ENCODE results near the gene TBC1D10B. TPM values are rescaled to one million over a fixed set of nuclear protein-coding genes. Genes with fewer than 3 reads are reported as not detected.

TBC1D10B gene
- total RNA-seq, 1 experiment from 2014 or later, result 12.3 TPM

GRCh38 chr16:30374538-30374937 lies 4.2 kb upstream of the TBC1D10B start, which contains the start of gene MYL11:
TSS of gene MYL11 (plus strand) at chr16:30374802. CDS start at chr16:30374858, 56 bp downstream.
- DNase-seq (ENCODE audit: low read depth), result no peak

DNA sequence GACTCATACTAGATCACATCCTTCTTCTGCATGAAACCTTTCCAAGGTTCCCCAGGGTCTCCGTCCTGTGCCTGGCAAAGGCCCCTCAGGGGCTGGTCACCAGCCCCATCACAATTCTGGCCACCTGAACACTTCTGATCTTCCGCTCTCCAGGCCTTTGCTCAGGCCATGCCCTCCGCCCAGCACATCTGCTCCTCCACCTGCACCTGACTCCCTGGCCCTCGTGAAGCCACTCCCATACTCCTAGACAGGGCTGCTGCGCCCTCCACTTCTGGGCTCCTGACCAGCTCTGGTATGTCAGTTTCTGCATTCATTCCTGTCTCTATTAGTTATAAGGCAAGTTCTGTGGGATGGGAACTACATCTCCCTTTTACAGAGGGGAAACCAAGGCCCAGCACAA lies 2.4 kb upstream of the TBC1D10B start:
- DNase-seq (ENCODE audit: low read depth), result no peak

- DNase-seq (ENCODE audit: low read depth), result no peak
These were observed 1.9 kb upstream of the TBC1D10B start for GRCh38 chr16:30372038-30372712.

DNA sequence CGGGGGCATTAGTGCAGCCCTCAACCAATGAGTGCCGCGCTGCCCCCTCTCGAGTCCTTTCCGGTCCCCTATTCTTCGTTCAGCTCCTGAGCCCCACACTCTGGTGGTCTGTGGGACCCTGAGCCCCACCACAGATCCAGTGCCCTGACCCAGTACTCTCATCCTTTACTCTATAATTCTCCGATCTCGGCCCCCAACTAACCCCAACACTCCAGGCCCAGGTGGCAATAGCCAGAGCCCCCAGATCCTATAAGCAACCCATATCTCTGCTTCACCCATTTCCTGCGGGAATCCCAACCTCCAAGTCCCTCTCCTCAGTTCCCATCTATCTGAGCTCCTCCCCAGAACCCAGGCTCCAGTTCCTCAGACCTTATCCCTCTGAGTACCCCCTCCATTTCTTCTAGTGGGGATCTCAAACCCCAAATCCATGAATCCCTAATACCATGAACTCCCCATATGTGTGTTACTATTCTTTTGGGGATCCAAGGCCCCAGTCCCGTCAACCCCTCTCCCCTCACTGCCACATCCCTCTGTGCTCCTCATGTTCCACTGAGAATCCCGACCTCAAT lies 1.0 kb upstream of the TBC1D10B start:
- DNase-seq (ENCODE audit: low read depth), result no peak

- DNase-seq (ENCODE audit: low read depth), result no peak
These were observed 297 bp downstream of the TBC1D10B start for GRCh38 chr16:30369938-30370455.

DNA sequence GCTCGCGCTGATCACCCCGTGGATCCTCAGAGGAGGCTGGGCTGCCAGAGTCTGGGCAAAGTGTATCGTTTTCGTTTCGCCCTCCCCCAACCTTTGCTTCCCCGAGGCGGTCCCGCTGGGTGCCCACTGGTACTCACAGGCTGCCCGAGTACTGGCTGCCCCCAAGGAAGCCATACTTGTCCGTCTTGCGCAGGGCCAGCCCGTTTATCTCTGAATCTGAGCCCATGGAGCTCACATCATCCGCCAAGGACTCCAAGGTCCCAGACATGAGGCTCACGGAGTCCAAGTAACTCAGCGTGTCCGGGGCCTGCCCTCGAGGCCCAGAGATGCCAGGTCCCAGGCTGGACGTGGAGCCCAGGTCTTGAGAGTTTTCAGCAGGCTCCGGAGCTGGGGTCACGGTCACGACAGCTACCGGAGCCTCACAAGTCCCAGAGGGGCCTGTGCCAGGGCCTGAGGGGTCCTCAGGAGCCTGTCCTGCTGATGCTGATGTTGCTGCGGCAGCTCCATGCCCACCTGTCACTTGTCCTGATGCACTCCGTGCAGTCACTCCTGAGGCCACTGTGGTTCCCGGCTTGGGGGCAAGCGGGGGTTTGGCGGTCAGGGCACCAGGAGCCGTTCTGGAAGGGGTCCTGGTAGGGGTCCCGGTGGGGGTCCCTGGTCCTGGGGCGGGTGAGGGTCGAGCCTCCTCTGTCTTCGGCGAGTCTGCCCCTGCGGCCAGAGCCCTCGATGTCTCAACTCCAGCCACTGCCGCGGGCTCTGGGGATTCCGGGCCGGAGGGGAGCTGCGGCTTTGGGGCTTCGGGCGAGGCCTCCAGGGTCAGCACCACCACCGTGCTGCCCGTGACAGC lies 980 bp downstream of the TBC1D10B start:
- no peak for DNase-seq (ENCODE audit: low read depth)

GRCh38 chr16:30368792-30369090 lies 1.6 kb downstream of the TBC1D10B start:
- no peak for DNase-seq (ENCODE audit: low read depth)

DNA sequence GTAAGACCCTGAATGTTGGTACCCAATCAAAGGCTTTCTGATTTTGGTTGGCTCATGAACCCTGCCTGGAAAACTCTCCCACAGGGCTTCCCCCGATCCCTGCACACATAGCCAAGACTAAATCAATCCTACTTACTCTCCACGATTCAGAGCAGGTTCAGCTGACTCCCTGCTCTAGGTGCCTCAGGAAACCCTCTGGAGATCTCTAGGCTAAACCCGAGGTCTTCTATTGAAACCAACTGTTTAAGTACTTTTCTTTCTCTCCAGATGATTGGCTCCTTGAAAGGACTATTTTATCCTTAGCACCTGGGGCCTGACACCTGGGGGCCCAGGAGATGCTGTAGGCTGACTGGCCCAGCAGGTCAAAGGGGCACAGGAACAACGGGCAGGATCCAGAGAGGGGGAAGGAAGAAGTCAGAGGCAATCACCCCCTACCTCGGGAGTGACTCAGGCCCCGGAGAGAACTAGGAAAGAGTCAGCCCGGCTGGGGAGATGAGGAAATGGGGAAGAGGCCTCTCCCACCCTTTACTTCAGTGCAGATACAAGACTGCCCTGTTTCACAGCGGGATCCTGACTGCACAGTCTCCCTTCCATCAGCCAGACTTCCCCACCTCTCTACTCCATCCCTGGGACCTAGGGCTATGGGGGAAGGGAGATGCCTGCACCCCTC lies 2.0 kb downstream of the TBC1D10B start:
- DNase-seq (ENCODE audit: low read depth), result peak; percentile 37

DNA sequence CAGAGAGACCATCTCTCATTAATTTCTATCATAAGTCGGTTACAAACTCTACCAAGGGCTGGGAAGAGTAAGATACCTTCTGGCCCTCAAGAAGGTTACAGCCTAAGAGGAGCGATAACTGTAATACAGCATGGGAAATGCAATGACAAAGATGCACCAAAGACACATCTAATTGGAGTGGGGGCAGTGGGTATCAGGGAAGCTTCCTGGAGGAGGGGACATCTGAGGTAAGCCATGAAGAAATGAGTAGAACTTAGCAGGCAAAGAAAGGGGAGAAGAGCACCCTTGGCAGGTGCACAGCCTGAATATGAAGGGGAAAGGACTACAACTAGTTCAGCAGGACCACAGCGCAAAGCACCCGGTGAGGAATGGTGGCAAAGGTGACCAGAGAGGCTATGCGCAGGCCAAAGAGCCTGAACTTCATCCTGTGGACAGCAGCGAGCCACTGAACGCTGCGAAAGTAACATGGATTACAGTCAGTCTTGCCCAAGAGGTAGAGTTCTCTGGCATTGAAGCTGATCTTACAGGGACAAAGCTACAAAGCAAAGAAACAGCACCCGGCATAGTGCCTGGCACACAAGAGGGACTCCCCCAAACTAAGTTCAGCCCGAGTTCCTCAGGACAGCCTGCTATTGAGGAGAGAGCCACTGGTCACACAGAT lies 2.8 kb downstream of the TBC1D10B start:
- no peak for DNase-seq (ENCODE audit: low read depth)

GRCh38 chr16:30366511-30366910 lies 3.8 kb downstream of the TBC1D10B start:
- no peak for DNase-seq (ENCODE audit: low read depth)

DNA sequence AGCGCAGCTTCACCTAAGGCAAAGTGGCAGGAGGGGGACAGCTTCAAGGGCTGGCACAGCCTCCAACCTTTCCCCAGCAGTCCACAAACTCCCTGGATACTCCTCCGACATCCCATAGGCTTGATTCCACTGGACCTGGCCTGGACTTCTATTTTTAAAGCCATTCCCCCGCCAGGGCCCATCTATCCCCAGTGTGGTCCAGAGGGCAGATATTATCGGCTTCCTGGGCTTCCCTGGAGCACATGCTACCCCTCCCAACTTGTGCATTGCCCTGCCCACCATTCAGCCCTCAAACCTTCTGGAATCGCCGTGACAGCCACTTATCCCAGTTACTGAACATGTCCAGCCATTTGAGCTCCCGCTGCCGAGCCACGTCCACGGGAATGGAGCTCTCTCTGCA lies 5.1 kb downstream of the TBC1D10B start:
- DNase-seq (ENCODE audit: low read depth), result no peak

DNA sequence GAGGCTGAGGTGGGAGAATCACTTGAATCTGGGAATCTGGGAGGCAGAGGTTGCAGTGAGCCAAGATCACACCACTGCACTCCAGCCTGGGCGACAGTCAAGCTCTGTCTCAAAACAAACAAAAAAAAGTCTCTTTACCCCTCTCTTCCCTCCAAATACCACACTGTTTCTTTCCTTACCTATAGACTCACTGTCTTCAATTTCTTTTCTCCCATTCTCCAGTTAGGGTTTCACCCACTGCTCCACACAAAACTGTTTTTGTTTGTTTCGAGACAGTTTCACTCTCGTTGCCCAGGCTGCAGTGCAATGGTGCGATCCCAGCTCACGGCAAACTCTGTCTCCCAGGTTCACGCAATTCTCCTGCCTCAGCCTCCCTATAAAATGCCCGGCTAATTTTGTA lies 9.1 kb downstream of the TBC1D10B start:
- DNase-seq (ENCODE audit: low read depth), result no peak

- no peak for DNase-seq (ENCODE audit: low read depth)
These were observed 10.5 kb downstream of the TBC1D10B start for GRCh38 chr16:30359871-30360170.

DNA sequence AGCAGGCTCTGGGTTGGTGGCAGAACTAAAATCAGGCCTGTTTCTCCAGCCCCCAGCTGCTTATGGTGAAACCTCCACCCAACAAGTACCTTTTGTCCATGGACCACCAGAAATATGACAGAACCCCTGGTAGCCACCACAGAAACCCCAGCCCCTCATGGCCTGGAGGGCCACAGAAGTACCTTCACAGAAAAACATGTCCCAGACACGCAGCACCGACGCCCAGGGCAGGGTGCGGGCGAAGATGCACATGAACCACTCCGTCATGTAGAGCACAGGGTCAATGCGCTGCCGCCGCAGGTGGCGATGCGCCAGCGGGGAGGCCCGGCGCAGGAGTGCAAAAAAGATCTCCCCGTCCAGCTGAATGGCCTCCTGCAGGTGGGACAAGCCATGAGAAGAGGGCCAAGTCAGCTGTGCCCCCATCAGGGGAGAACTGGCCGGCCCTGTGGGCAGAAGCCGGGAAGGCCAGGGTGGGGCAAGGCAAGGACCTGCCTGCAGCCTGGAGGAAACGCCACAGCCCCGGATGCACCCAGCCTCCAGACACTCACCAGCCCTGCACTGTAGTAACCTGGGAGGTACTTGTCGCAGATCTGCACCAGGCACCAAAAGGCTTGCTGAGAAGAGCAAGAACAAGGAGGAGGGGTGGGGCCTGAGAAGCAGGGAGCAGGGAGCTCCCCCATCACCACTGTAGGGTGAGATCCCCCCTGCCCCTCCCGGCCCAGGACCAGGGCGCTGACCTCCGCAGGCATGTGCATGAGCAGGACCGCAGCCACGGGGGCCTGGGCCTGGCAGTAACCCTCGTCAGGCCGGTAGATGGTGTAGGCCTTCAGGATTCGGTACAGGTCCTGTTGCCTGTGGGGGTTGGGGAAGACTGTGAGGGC lies 11.1 kb downstream of the TBC1D10B start:
- no peak for DNase-seq (ENCODE audit: low read depth)

DNA sequence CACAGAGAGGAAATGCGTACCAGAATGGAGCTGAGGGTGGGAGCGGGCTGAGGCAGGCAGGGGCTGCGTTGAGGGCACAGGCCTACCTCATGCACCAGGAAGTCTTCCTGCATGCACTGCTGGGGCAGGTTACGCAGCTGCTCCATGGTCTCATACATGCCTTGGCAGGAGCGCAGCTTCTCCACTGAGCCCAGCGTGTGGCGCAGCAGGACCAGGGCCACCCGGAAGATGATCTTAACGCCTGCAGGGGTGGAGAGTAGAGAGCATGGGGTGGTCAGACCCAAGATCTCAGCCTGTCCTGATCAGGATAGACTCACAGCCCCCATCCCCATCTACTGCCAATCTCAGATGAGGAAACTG lies 11.7 kb downstream of the TBC1D10B start:
- no peak for DNase-seq (ENCODE audit: low read depth)

GRCh38 chr16:30357715-30358576 lies 12.3 kb downstream of the TBC1D10B start:
- no peak for DNase-seq (ENCODE audit: low read depth)

DNA sequence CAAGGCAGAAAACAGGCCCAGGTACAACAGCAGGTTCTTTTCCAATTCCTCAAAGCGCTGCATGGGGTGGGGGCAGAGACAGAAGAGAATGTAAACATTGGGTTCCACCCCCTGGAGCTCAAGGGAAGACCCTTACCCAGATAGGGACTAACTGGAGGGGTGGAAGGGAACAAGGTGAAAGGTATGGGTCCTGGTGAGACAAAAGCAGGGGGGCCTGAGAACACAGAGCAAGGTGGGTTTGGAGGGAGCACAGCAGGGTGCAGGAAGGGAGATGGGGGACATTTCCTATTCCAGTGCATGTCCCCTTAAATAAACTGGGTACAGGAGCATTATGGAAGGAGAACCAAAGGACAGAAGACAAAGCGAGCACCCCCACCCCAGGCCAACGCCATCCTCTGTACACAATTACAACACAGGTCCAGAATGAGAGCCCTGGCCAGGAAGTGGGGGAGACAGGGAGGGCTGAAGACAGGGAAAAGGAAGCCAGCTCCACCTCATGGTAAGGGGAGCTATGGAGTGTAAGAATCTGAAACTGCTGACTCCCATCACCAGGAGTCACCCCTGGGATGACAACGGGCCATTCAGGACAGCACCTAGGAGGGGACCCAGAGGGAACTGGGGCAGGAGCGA lies 13.1 kb downstream of the TBC1D10B start:
- no peak for DNase-seq (ENCODE audit: low read depth)

GRCh38 chr16:30356401-30357084 lies 13.8 kb downstream of the TBC1D10B start:
- peak; percentile 41 for DNase-seq (ENCODE audit: low read depth)

DNA sequence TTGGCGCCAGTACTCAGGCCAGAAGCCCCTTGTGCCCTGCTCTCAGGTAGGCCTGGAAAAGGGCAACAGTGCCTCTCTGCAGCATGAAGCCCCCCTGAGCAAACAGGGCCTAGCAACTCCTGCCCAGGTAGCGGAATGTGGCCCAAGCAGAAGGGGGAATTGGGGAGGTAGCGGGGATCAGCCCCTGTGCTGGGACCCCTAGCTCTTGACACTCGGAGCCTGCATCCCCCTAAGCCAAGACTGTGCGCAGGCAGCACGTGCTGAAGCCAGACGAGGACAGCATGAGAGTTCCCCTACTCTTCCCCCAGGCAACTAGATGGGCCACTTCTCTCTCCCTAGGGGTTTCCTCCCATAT lies 14.4 kb downstream of the TBC1D10B start:
- no peak for DNase-seq (ENCODE audit: low read depth)
